ENCODE data around the gene MPC1L. TPM values are rescaled to one million over a fixed set of nuclear protein-coding genes. Genes with fewer than 3 reads are reported as not detected.
"Not testable (repeated sequence)": the region's sequence is repeated elsewhere in the genome, so short reads cannot be mapped to it uniquely, and the experiment has no call there.

MPC1L gene
- polyA plus RNA-seq, 1 of the 3 experiments (the other 2 are of a cell fraction) = not detected

DNA sequence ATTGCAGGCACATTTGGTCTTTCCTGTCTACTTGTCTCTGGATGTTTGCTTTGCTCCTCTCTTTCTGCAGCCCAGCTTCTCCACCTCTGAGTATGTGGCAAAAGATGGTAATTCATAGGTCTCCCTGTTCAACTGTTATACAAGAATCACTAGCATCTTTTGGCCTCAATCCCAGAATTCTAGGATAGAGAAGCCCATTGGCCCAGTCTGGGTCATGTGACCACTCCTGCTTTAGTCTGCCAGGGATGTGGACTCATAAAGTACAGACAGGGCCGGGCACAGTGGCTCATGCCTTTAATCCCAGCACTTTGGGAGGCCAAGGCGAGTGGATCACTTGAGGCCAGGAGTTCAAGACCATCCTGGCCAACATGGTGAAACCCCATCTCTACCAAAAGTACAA, 47.8 kb upstream of the MPC1L start:
- H4K20me1 ChIP-seq (ENCODE audit: insufficient read depth); H2AFZ ChIP-seq (ENCODE audit: low read depth); CTCF ChIA-PET; H3K79me2 ChIP-seq (ENCODE audit: insufficient read depth); H3K4me1 ChIP-seq (ENCODE audit: control insufficient read depth in 1 of 2, insufficient read depth in 2 of 2, low read depth in 1 of 2, low read length in 1 of 2); H3K9me3 ChIP-seq; H3K4me3 ChIP-seq (ENCODE audit: low read depth in 2 of 2, low read length in 1 of 2); H3K27ac ChIP-seq (ENCODE audit: low read depth in 2 of 2, low read length in 1 of 2); H3K9me2 ChIP-seq; H3K36me3 ChIP-seq (replicated peaks in 1 of 2; ENCODE audit: control insufficient read depth in 1 of 2, insufficient read depth in 2 of 2, low read length in 1 of 2); POLR2A ChIA-PET; H3K9ac ChIP-seq; H3F3A ChIP-seq (replicated peaks; ENCODE audit: insufficient read depth); H3K4me2 ChIP-seq: not testable (repeated sequence)
- peak; percentile 66 for DNase-seq
- 26% methylated on average over 2 of the region's 2 CpGs for WGBS (ENCODE audit: low lambda C conversion rate)
- H3K27me3 ChIP-seq (ENCODE audit: insufficient read depth) = peaks cover 14% of the 10 kb centered on the region
- TF ChIP-seq, protein P1, sequence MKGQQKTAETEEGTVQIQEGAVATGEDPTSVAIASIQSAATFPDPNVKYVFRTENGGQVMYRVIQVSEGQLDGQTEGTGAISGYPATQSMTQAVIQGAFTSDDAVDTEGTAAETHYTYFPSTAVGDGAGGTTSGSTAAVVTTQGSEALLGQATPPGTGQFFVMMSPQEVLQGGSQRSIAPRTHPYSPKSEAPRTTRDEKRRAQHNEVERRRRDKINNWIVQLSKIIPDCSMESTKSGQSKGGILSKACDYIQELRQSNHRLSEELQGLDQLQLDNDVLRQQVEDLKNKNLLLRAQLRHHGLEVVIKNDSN (IDR thresholded peaks at IDR 0.05; ENCODE audit: borderline replicate concordance, low read depth) = peak; percentile 85

- no peak overlapping the region for H3K27ac ChIP-seq (ENCODE audit: low read depth in 2 of 2, low read length in 1 of 2)
- no peak overlapping the region for H2AFZ ChIP-seq (ENCODE audit: low read depth)
- no peaks in the 10 kb centered on the region for H3K9me2 ChIP-seq
- no peak for DNase-seq
- H3K36me3 ChIP-seq (replicated peaks in 1 of 2; ENCODE audit: control insufficient read depth in 1 of 2, insufficient read depth in 2 of 2, low read length in 1 of 2) = no peaks in the 10 kb centered on the region
- H3F3A ChIP-seq (replicated peaks; ENCODE audit: insufficient read depth) = no peaks in the 10 kb centered on the region
- no peaks in the 10 kb centered on the region; a peak in 1 of 4 replicates for H3K4me1 ChIP-seq (ENCODE audit: control insufficient read depth in 1 of 2, insufficient read depth in 2 of 2, low read depth in 1 of 2, low read length in 1 of 2)
- ChIA-PET CTCF (no interaction called here), POLR2A (no interaction called here)
- H3K79me2 ChIP-seq (ENCODE audit: insufficient read depth) = peaks cover 5% of the 10 kb centered on the region; the same call in 1 of the 2 replicates
- no peak overlapping the region for H3K4me2 ChIP-seq
- no peak overlapping the region for H3K9ac ChIP-seq
- no peaks in the 10 kb centered on the region for H3K9me3 ChIP-seq
- H3K27me3 ChIP-seq (ENCODE audit: insufficient read depth) = peaks cover 13% of the 10 kb centered on the region
- no peak for TF ChIP-seq JUND (IDR thresholded peaks at IDR 0.05)
- 54% methylated on average over 3 of the region's 3 CpGs for WGBS (ENCODE audit: low lambda C conversion rate)
- H3K4me3 ChIP-seq (ENCODE audit: low read depth in 2 of 2, low read length in 1 of 2) = no peak overlapping the region
- no peaks in the 10 kb centered on the region for H4K20me1 ChIP-seq (ENCODE audit: insufficient read depth)
Observed at GRCh38 chrX:40576291-40576690, 46.9 kb upstream of the MPC1L start.

- ChIA-PET CTCF (no interaction called here), POLR2A (no interaction called here)
- WGBS (ENCODE audit: low lambda C conversion rate) = 61% methylated on average over 6 of the region's 7 CpGs
- H3K27ac ChIP-seq (ENCODE audit: low read depth in 2 of 2, low read length in 1 of 2) = no peak overlapping the region
- H3K9me3 ChIP-seq = no peaks in the 10 kb centered on the region
- H3K79me2 ChIP-seq (ENCODE audit: insufficient read depth) = peaks cover 24% of the 10 kb centered on the region
- no peaks in the 10 kb centered on the region for H3K36me3 ChIP-seq (replicated peaks in 1 of 2; ENCODE audit: control insufficient read depth in 1 of 2, insufficient read depth in 2 of 2, low read length in 1 of 2)
- H4K20me1 ChIP-seq (ENCODE audit: insufficient read depth) = peaks cover 15% of the 10 kb centered on the region
- no peak for TF ChIP-seq REST (IDR thresholded peaks at IDR 0.05; ENCODE audit: low read depth, low read length)
- no peak for TF ChIP-seq EP300 (IDR thresholded peaks at IDR 0.05; ENCODE audit: borderline replicate concordance in 1 of 2, low read depth in 1 of 2, low read length in 1 of 2)
- TF ChIP-seq GABPA (IDR thresholded peaks at IDR 0.05; ENCODE audit: low read depth) = no peak
- TF ChIP-seq RAD21 (IDR thresholded peaks at IDR 0.05; ENCODE audit: low read length) = no peak
- TF ChIP-seq SMC3 (IDR thresholded peaks at IDR 0.05; ENCODE audit: low read depth, low read length) = no peak
- no peak for TF ChIP-seq TEAD4 (IDR thresholded peaks at IDR 0.05; ENCODE audit: borderline replicate concordance, insufficient read depth)
- TF ChIP-seq, protein P2, sequence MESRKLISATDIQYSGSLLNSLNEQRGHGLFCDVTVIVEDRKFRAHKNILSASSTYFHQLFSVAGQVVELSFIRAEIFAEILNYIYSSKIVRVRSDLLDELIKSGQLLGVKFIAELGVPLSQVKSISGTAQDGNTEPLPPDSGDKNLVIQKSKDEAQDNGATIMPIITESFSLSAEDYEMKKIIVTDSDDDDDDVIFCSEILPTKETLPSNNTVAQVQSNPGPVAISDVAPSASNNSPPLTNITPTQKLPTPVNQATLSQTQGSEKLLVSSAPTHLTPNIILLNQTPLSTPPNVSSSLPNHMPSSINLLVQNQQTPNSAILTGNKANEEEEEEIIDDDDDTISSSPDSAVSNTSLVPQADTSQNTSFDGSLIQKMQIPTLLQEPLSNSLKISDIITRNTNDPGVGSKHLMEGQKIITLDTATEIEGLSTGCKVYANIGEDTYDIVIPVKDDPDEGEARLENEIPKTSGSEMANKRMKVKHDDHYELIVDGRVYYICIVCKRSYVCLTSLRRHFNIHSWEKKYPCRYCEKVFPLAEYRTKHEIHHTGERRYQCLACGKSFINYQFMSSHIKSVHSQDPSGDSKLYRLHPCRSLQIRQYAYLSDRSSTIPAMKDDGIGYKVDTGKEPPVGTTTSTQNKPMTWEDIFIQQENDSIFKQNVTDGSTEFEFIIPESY (IDR thresholded peaks at IDR 0.05; ENCODE audit: borderline replicate concordance, low read depth) = no peak
- no peak for TF ChIP-seq RCOR1 (IDR thresholded peaks at IDR 0.05; ENCODE audit: low read length)
- no peaks in the 10 kb centered on the region for H3K9me2 ChIP-seq
- H3K9ac ChIP-seq = no peak overlapping the region
- H3F3A ChIP-seq (replicated peaks; ENCODE audit: insufficient read depth) = no peaks in the 10 kb centered on the region
- H3K27me3 ChIP-seq (ENCODE audit: insufficient read depth) = peaks cover 9% of the 10 kb centered on the region; the same call in 1 of the 2 replicates
- no peak overlapping the region for H2AFZ ChIP-seq (ENCODE audit: low read depth)
- no peak overlapping the region for H3K4me2 ChIP-seq
- no peak for DNase-seq
- H3K4me1 ChIP-seq (ENCODE audit: control insufficient read depth in 1 of 2, insufficient read depth in 2 of 2, low read depth in 1 of 2, low read length in 1 of 2) = peaks cover 0 to 4% of the 10 kb centered on the region in 2 experiments; a peak in 2 of 4 replicates
- no peak overlapping the region for H3K4me3 ChIP-seq (ENCODE audit: low read depth in 2 of 2, low read length in 1 of 2)
Observed at GRCh38 chrX:40578039-40578695, 45.1 kb upstream of the MPC1L start.
